ENCODE measurements around the gene KCNJ11.

GRCh38 chr11:17379383-17380180 is 8.9 kb downstream of the KCNJ11 start:
- TF ChIP-seq, protein P1, sequence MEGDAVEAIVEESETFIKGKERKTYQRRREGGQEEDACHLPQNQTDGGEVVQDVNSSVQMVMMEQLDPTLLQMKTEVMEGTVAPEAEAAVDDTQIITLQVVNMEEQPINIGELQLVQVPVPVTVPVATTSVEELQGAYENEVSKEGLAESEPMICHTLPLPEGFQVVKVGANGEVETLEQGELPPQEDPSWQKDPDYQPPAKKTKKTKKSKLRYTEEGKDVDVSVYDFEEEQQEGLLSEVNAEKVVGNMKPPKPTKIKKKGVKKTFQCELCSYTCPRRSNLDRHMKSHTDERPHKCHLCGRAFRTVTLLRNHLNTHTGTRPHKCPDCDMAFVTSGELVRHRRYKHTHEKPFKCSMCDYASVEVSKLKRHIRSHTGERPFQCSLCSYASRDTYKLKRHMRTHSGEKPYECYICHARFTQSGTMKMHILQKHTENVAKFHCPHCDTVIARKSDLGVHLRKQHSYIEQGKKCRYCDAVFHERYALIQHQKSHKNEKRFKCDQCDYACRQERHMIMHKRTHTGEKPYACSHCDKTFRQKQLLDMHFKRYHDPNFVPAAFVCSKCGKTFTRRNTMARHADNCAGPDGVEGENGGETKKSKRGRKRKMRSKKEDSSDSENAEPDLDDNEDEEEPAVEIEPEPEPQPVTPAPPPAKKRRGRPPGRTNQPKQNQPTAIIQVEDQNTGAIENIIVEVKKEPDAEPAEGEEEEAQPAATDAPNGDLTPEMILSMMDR (IDR thresholded peaks at IDR 0.05): no peak
- TF ChIP-seq EP300 (IDR thresholded peaks at IDR 0.05) (no peak), POLR2A (IDR thresholded peaks at IDR 0.05) (no peak)
